Stimulated activated CD8-positive, alpha-beta memory T cell treated with anti-CD3 and anti-CD28 coated beads, Interleukin-7, amount 100 ng/mL, for 48 hours (primary cell): ENCODE results near the gene CEP68.
"Not testable (repeated sequence)": the region's sequence is repeated elsewhere in the genome, so short reads cannot be mapped to it uniquely, and the experiment has no call there.

Experiments used
- DNase-seq, 2 donors: peaks; one replicate each; pipeline ENCODE4 v3.0.0-alpha.2; 2020; ENCODE audit warnings: low read depth in 1 of 2; ENCODE audit errors: extremely low read depth in 1 of 2

CEP68 gene

DNA sequence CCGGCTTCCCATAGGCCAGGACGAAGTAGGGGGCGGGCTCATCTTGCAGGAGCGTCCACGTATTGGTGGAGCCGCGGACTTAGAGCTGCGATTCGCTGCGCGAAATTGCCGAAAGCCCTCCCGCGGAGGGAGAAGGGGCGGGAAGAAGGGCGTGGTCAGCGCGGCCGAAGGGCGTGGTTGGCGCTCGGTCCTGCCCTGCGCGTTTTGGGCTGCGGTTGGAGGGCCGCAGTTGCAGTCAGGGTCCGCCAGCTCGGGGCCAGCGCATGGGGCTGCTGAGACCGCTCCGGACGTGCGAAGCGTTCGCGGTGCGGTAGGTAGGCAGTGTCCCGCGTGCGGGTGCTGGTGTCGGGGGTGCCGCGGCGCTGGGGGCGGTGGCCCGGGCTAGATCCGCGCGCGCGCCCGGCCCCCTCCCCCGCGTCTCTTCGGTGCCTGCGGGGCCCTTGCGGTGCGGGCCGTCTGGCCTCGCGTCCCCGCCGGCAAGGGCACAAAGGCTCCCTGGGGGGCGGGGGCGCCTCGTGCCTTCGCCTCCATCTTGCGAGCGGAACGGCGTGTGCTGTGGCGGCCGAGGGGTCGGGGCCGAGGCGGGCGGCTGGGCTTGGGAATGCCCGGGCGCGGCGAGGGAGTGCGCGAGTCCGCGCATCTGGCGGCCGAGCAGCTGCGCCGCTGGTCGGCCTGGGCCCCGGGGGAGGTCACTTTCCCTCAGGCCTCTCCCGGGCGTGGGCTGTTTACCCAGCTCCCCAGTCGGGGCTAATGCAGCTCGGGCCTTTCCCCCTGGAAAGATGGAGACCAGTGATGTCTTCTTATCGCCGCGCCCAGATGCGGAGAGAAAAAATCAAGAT lies at the start of gene CEP68:
CEP68 (plus strand) TSS at position 202 of the 839 bp plus-strand sequence. CDS start 13,029 bp downstream, outside the sequence.
- peak; percentile 83 to 97 for DNase-seq

- no peak for DNase-seq
Observed at GRCh38 chr2:65013776-65014175, 42.4 kb upstream of the CEP68 start.

- DNase-seq, result no peak
Observed at GRCh38 chr2:65015731-65016130, 40.5 kb upstream of the CEP68 start.

DNA sequence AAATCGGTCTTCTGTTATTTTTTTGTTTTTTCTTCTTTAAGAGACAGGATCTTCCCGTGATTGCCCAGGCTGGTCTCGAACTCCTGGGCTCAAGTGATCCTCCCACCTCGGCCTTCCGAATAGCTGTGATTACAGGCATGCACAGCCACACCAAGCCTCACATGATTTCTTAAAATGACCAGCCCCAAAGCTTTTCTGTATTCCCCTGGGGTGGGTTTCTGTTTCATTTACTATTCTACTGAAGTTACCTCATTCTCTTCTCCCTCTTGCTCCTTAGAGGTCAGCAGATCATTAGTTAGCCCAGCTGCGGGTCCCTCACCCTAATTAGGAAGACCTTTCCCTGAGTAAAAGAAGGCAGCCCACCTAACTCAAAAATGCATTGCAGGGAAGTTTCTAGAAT lies 39.4 kb upstream of the CEP68 start:
- no peak for DNase-seq

GRCh38 chr2:65017335-65017734 lies 38.9 kb upstream of the CEP68 start:
- no peak for DNase-seq

DNA sequence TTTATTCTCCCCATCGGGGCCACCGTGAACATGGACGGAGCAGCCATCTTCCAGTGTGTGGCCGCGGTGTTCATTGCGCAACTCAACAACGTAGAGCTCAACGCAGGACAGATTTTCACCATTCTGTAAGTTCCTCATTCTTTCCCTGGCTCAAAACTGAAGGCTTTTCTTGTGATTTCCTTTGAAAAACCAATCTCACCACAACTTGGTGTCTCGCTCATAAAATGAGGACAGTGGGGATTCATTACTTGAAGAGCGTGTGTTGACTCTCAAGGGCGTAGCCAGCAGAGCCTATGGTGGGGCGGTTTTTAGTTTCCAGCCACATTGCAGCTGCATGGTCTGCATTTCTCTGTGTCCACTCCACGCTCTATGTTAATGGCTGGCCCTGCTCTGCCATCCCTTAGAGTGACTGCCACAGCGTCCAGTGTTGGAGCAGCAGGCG lies 38.1 kb upstream of the CEP68 start:
- no peak for DNase-seq

GRCh38 chr2:65019010-65019409 lies 37.2 kb upstream of the CEP68 start:
- no peak for DNase-seq

DNA sequence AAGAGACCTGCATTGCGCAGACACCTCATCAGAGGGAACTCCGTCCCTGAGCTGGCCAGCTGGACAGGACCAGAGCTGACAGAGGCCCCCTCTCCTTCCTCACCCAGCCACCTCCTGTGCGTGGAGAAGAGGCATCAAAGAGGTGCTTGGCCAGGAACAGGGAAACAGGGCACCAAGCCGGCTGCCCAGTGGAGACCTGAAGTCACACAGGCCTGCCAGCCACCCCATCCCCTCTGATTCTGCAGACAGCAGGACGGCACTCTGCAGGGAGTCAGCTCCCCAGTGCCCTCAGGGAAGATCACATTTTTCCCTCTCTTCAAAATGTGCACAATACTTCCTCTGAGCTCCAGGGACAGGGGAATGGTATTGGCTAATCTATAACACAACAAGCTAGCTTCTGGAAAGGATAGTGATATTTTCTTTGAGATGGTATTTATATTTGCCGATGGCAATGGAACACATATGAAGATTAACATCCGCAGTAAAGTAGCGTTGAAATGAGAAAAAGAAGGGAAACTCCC lies 36.5 kb upstream of the CEP68 start:
- no peak for DNase-seq

GRCh38 chr2:65020251-65020650 lies 36.0 kb upstream of the CEP68 start:
- DNase-seq, result not testable (repeated sequence)

- no peak for DNase-seq
Observed at GRCh38 chr2:65020943-65021528, 35.2 kb upstream of the CEP68 start.

GRCh38 chr2:65021709-65022108 lies 34.5 kb upstream of the CEP68 start:
- DNase-seq, result no peak

GRCh38 chr2:65022189-65022588 lies 34.0 kb upstream of the CEP68 start:
- DNase-seq, result no peak

- no peak for DNase-seq
Observed at GRCh38 chr2:65023742-65024141, 32.5 kb upstream of the CEP68 start.

DNA sequence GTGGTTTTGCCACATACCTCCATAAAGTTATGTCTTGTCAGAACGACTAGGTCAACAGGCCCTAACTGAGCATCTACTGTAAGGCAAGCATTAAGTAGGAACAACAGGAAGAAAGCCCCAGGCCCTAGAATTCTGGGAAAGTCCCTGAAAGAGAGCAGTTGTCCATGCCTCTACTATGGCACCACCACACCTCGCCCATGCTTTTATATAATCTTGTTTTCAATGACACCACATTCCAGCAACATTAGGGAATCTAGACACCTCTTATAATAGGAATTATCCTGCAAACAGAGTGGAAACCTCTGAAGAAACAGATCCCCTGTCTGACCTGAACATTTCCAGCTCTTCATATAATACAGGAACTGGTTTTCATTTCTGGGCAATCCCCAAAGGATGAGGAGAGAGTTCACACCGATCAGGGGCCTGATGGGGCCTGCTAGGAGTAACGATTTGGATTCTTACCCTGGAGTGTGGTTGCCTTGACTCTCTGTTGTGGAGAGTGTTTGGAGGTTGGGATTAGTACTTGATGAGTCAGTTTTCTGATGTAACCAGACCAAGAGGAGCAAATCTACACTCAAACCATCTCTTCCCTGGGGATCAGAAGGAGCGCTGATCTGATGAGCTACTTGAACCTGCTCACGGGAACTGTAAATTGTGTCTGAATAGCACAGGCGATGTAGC lies 31.9 kb upstream of the CEP68 start:
- no peak for DNase-seq

GRCh38 chr2:65025453-65026123 lies 30.6 kb upstream of the CEP68 start:
- no peak for DNase-seq

DNA sequence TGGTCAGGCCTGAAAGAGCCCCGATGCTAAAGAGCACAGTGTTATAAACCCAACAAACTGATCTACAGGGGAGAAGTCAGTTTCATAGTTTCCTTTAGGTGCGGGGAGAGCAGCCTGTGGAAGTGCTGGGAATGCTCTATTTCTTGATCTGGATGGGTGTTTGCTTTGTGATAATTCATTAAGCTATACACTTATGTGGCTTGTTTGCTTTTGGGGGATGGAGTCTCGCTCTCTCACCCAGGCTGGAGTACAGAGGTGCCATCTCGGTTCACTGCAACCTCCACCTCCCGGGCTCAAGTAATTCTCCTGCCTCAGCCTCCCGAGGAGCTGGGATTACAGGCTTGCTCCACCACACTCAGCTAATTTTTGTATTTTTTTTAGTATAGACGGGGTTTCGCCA lies 30.1 kb upstream of the CEP68 start:
- DNase-seq, result no peak

GRCh38 chr2:65026704-65027464 lies 29.3 kb upstream of the CEP68 start:
- no peak for DNase-seq

GRCh38 chr2:65027616-65028244 lies 28.5 kb upstream of the CEP68 start:
- no peak for DNase-seq

DNA sequence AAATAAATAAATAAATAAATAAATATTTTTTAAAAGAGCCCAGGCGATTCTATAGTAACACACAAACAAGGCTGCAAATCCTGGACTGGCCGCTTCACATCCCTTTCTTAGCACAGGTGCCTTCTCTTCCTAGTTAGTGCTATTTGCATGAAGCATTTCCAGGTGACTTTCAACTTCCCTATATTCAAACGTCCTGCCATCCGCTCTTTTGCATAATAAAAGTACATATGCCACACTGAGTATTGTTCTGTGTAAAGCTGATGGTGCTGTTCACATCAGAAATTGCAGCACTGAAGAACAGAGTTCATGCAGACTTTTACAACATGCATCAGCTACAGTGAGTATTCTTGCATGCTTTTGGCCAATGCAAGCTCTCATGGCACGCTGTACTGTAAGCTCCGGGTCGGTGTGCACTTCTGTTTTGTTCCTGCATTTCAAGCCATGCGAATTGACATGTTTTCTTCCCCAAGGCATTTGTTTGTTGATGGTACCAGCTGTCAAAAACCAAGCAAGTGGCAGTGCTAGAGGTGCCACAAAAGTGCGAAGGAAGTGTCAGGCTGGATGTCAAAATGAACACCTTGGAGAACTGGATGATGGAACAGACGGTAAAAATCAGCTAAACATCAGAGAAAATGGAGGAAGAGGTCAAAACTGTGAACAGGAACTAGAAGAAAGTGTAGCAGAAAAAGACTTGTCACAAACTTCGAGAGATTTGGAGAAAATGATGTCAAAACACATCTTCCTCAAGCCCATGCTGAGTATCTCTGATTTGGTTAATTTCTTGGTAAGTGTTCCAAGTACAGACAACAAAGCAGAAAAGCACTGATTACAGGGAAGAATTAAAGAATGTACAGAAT lies 25.5 kb upstream of the CEP68 start:
- no peak for DNase-seq
